ENCODE data around the gene MYL7.

DNA sequence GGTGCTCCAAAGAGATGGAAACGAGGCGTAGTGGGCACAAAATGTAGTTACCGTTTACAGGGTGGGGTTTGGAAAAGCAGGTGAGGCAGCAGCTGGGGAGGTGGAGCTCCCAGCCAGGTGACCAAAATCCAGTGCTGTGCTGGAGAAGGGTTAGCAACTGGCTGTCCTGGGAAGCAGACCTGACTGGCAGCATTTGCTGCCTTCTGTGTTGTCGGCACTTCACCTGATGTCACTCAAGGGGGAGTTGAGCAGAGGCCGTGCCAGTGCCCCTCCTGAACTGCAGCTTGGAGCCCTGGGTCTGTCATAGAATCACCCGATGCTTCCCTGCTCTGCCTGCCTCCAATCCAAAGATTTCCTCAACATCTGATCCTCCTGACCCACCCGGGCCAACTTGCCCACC is 35.4 kb upstream of the MYL7 start:
- TF ChIP-seq POLR2AphosphoS5 (IDR thresholded peaks at IDR 0.05), result no peak
- TF ChIP-seq, protein P1, sequence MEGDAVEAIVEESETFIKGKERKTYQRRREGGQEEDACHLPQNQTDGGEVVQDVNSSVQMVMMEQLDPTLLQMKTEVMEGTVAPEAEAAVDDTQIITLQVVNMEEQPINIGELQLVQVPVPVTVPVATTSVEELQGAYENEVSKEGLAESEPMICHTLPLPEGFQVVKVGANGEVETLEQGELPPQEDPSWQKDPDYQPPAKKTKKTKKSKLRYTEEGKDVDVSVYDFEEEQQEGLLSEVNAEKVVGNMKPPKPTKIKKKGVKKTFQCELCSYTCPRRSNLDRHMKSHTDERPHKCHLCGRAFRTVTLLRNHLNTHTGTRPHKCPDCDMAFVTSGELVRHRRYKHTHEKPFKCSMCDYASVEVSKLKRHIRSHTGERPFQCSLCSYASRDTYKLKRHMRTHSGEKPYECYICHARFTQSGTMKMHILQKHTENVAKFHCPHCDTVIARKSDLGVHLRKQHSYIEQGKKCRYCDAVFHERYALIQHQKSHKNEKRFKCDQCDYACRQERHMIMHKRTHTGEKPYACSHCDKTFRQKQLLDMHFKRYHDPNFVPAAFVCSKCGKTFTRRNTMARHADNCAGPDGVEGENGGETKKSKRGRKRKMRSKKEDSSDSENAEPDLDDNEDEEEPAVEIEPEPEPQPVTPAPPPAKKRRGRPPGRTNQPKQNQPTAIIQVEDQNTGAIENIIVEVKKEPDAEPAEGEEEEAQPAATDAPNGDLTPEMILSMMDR (IDR thresholded peaks at IDR 0.05 in 8 of 11, conservative IDR thresholded peaks at IDR 0.05 in 3 of 11), result no peak

All from spleen (tissue), 7 donors.